ENCODE measurements around the gene CNGA3. TPM values are rescaled to one million over a fixed set of nuclear protein-coding genes. Genes with fewer than 3 reads are reported as not detected.

The CNGA3 gene
- total and polyA plus RNA-seq, 2 experiments from 2014 or later: not detected

GRCh38 chr2:98376996-98377395 is 30.7 kb downstream of the CNGA3 start:
- H3K27ac ChIP-seq: no peak overlapping the region
- DNase-seq (ENCODE audit: low read depth in 1 of 2, low spot score in 1 of 2): peak in 1 of 2 donors; percentile 30
- peaks cover 3% of the 10 kb centered on the region for H3K27me3 ChIP-seq
- H3K4me1 ChIP-seq (ENCODE audit: low read depth): no peaks in the 10 kb centered on the region
- H3K36me3 ChIP-seq: no peaks in the 10 kb centered on the region
- H3K4me3 ChIP-seq: no peak overlapping the region
- no peak for TF ChIP-seq CTCF (IDR thresholded peaks at IDR 0.05; ENCODE audit: low read depth, low read length)
- H3K9me3 ChIP-seq (ENCODE audit: low read depth): no peaks in the 10 kb centered on the region

- no peak for DNase-seq (ENCODE audit: low read depth in 1 of 2, low spot score in 1 of 2)
- Histone ChIP-seq H3K27me3 (peaks cover 3% of the 10 kb centered on the region), H3K27ac (no peak overlapping the region), H3K4me3 (no peak overlapping the region), H3K36me3 (no peaks in the 10 kb centered on the region), H3K4me1 (ENCODE audit: low read depth) (no peaks in the 10 kb centered on the region), H3K9me3 (ENCODE audit: low read depth) (no peaks in the 10 kb centered on the region)
- no peak for TF ChIP-seq CTCF (IDR thresholded peaks at IDR 0.05; ENCODE audit: low read depth, low read length)
Measured at GRCh38 chr2:98377544-98377943, 31.3 kb downstream of the CNGA3 start.

- Histone ChIP-seq H3K36me3 (no peaks in the 10 kb centered on the region), H3K27me3 (peaks cover 3% of the 10 kb centered on the region), H3K27ac (no peak overlapping the region), H3K4me1 (ENCODE audit: low read depth) (no peaks in the 10 kb centered on the region), H3K9me3 (ENCODE audit: low read depth) (no peaks in the 10 kb centered on the region), H3K4me3 (no peak overlapping the region)
- no peak for DNase-seq (ENCODE audit: low read depth in 1 of 2, low spot score in 1 of 2)
- no peak for TF ChIP-seq CTCF (IDR thresholded peaks at IDR 0.05; ENCODE audit: low read depth, low read length)
Measured at GRCh38 chr2:98378196-98378595, 31.9 kb downstream of the CNGA3 start.

- no peak for TF ChIP-seq CTCF (IDR thresholded peaks at IDR 0.05; ENCODE audit: low read depth, low read length)
- Histone ChIP-seq H3K4me3 (no peak overlapping the region), H3K36me3 (no peaks in the 10 kb centered on the region), H3K9me3 (ENCODE audit: low read depth) (no peaks in the 10 kb centered on the region), H3K4me1 (ENCODE audit: low read depth) (no peaks in the 10 kb centered on the region), H3K27me3 (peaks cover 3% of the 10 kb centered on the region), H3K27ac (no peak overlapping the region)
- peak; percentile 15 to 92 for DNase-seq (ENCODE audit: low read depth in 1 of 2, low spot score in 1 of 2)
Measured at GRCh38 chr2:98378901-98379300, 32.6 kb downstream of the CNGA3 start.

GRCh38 chr2:98379311-98380202 is 33.3 kb downstream of the CNGA3 start:
- Histone ChIP-seq H3K27me3 (peaks cover 3% of the 10 kb centered on the region), H3K9me3 (ENCODE audit: low read depth) (no peaks in the 10 kb centered on the region), H3K4me3 (no peak overlapping the region), H3K36me3 (no peaks in the 10 kb centered on the region), H3K27ac (no peak overlapping the region), H3K4me1 (ENCODE audit: low read depth) (no peaks in the 10 kb centered on the region)
- DNase-seq (ENCODE audit: low read depth in 1 of 2, low spot score in 1 of 2): peak in 1 of 2 donors; percentile 36
- TF ChIP-seq CTCF (IDR thresholded peaks at IDR 0.05; ENCODE audit: low read depth, low read length): no peak
